IPS-20b (cell line): ENCODE measurements around the gene COG8.

ENCODE experiments used
- H3K27ac ChIP-seq: one replicate; pipeline ENCODE4 v1.5.1; 2013; ENCODE audit warnings: low read length
- H3K27me3 ChIP-seq: 2 replicates; pipeline ENCODE4 v1.6.1; 2013; ENCODE audit warnings: mild to moderate bottlenecking, low read length, inconsistent platforms; ENCODE audit not compliant: insufficient read depth
- H3K36me3 ChIP-seq: 2 replicates; pipeline ENCODE4 v1.6.1; 2013; ENCODE audit warnings: low read depth, mild to moderate bottlenecking, inconsistent platforms, low read length, moderate library complexity; ENCODE audit not compliant: insufficient read depth
- H3K4me1 ChIP-seq: 2 replicates; pipeline ENCODE4 v1.6.1; 2013; ENCODE audit warnings: mild to moderate bottlenecking, control low read depth, inconsistent platforms, low read length, moderate library complexity; ENCODE audit not compliant: insufficient read depth
- H3K4me3 ChIP-seq: 2 replicates; pipeline ENCODE4 v1.5.1; 2013; ENCODE audit warnings: mild to moderate bottlenecking, low read length, inconsistent platforms
- H3K9ac ChIP-seq: 2 replicates; pipeline ENCODE4 v1.6.1; 2013; ENCODE audit warnings: low read depth, mild to moderate bottlenecking, inconsistent platforms, low read length, moderate library complexity
- H3K9me3 ChIP-seq: 2 replicates; pipeline ENCODE4 v1.6.1; 2013; ENCODE audit warnings: mild to moderate bottlenecking, low read depth, low read length, inconsistent platforms; ENCODE audit not compliant: insufficient read depth

The COG8 gene

DNA sequence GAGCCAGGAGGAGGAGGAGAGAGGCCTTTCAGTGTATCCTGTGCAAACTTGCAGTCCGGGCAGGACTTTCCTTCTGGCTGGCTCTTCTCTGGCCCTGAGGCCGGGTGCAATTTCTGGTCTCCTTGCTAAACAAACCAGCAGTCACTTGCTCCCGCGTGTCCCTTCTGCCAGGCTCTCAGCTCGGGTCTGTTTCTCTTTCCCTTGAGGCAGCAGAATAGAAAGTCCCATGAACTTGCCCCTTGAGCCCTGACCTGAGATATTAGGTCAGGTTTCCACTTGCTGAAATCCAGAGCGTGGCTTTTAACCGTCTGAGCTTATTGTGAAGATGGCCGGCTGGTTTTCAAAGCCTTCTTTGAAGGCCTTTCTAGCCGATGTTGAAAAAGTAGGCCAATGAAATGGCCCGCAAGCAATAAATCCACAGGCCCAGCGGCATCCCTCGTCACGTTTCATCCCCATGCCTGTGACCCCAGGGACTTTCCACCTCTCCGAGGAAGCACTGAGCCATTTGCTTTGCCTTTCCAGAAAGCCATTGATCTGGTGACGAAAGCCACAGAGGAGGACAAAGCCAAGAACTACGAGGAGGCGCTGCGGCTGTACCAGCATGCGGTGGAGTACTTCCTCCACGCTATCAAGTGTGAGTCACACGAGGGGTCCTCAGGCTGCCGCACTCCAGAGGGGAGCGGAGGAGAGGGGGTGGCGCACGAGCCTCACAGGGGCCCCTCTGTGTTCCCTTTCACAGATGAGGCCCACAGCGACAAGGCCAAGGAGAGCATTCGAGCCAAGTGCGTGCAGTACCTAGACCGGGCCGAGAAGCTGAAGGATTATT lies 23.7 kb downstream of the COG8 start:
- Histone ChIP-seq H3K9ac (no peak overlapping the region), H3K4me1 (no peaks in the 10 kb centered on the region), H3K9me3 (no peaks in the 10 kb centered on the region), H3K4me3 (no peak overlapping the region), H3K27me3 (no peaks in the 10 kb centered on the region), H3K36me3 (peaks cover 54% of the 10 kb centered on the region), H3K27ac (no peak overlapping the region)

DNA sequence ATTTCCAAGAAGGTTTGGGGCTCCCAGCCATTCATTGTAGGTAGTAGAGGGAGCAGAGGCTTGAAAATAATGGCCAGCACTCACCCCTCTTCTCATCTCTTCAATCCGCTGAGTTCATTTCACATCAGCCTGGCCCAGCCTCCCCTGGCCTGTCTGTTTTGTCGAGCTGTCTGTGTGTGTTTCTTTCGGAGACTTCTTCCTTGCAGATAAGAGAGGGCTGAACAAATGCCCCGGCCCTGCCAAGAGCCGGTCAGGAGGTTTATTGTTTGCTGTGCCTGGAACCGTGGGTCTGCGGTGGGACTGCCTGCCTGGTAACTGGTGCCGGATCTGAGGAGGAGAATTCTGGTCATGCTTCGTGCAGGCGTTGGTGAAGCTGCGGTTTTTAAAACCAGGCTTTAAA lies 24.8 kb downstream of the COG8 start:
- no peaks in the 10 kb centered on the region for H3K4me1 ChIP-seq
- no peaks in the 10 kb centered on the region for H3K27me3 ChIP-seq
- H3K36me3 ChIP-seq = peaks cover 42% of the 10 kb centered on the region
- no peaks in the 10 kb centered on the region for H3K9me3 ChIP-seq
- no peak overlapping the region for H3K9ac ChIP-seq
- H3K27ac ChIP-seq = no peak overlapping the region
- no peak overlapping the region for H3K4me3 ChIP-seq

DNA sequence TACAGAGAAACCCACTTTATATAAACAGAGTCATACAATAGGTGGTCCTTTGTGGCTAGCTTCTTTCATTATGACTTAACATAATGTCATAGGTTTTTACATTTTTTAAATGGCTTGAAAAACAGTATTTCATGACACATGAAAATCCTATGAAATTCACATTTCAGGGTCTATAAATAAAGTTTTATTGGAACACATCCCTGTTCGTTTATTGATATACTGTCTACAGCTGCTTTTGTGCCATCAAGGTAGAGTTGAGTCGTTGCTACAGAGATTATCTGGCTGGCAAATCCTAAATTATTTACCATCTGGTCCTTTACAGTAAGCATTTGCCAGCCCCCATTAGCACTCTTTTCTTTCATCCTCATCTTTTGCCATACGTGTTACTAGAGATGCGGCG lies 25.9 kb downstream of the COG8 start:
- H3K9me3 ChIP-seq = no peaks in the 10 kb centered on the region
- H3K4me1 ChIP-seq = no peaks in the 10 kb centered on the region
- H3K27me3 ChIP-seq = no peaks in the 10 kb centered on the region
- no peak overlapping the region for H3K27ac ChIP-seq
- H3K4me3 ChIP-seq = no peak overlapping the region
- H3K9ac ChIP-seq = no peak overlapping the region
- peaks cover 31% of the 10 kb centered on the region for H3K36me3 ChIP-seq

DNA sequence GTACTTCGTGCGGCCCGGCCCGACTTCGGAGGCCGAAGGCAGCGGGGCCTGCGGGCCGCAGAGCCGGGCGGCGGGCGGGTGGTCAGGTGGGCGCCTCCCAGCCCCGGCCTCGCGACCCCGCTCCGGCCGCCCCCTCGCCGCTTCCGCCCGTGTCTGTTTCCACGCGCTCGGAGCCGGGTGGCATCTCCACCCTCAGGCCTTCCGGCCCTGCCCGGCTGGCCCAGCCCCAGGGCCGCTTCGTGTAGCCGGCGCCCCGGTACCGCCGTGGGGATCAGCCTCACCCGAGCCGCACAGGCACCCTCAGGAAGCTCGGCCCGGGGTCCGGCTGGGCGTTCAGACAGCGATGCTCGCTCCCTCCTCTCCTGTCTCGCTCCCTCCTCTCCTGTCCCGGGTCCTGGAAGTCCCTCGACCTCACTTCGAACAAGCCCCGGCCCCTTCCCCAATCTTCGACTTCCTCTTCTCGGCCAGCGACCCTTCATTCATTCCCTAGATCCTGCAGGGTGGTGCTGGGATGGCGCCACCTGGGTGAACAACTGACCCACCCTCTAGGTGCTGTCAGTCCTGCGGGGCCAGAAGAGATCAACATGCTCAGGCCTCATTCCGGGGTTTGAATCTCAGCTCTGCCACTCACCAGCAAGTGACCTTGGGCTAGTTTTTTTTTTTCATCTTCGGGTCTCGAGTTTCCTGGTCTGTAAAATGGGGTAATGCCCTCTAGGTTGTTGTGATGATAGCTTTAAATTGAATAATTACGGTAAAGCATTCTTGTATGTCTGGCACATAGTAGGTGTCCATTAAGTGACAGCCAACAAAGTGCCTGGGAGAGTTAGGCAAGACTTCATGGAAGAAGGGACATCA lies 27.6 kb downstream of the COG8 start:
- Histone ChIP-seq H3K36me3 (peaks cover 21% of the 10 kb centered on the region), H3K4me3 (peak overlapping the region; percentile 81), H3K27ac (no peak overlapping the region), H3K27me3 (no peaks in the 10 kb centered on the region), H3K9ac (peak overlapping the region; percentile 81; the same call in 1 of the 2 replicates), H3K9me3 (no peaks in the 10 kb centered on the region), H3K4me1 (no peaks in the 10 kb centered on the region)

DNA sequence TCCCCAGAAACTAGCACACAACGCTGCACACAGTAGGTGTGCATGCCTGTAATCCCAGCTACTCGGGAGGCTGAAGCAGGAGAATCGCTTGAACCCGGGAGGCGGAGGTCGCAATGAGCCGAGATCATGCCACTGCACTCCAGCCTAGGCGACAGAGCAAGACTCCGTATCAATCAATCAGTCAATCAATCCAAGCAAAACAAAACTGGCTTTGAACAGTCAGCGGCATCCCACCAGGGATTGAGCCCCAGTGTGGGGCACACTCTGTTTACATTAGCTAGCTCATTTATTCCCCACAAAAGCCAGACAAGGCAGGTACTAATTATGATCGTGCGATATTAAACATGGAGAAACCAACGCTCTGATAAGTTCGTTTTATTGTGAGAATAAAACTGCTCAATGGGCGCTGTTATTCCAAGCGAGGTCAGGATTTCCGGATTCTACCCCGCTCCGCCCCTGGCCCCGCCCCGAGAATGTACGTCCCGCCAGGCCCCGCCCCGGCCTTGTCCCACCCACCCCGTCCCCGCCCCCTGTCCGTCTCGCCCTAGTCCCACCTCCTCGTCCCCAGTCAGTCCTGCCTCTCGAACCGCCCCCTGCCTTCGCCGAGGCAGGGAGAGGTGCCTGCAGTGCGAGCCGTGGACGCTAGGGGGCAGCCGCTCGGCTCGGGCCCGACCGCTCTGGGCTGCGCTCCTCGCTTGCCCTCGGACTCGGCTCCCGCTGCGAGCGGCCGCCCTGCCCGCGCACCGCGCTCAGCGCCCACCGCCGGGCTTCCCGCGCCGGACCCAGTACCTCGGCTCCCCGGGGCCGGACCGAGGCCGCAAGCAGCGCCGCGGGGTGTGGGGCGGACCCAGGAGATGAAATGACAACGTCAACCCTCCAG lies 28.5 kb downstream of the COG8 start, which contains the start of gene VPS4A:
Gene VPS4A, plus strand, starts transcription at position 698 of the 880 bp plus-strand sequence. Its CDS starts 162 bp downstream, at position 860.
- H3K9me3 ChIP-seq = no peaks in the 10 kb centered on the region
- H3K27ac ChIP-seq = no peak within 1 kb of the TSS
- H3K4me3 ChIP-seq = peak within 1 kb of the TSS; percentile 89
- H3K27me3 ChIP-seq = no peaks in the 10 kb centered on the region
- peak within 1 kb of the TSS; percentile 81; the same call in 1 of the 2 replicates for H3K9ac ChIP-seq
- no peaks in the 10 kb centered on the region for H3K4me1 ChIP-seq
- peaks cover 13% of the 10 kb centered on the region; the same call in 1 of the 2 replicates for H3K36me3 ChIP-seq

DNA sequence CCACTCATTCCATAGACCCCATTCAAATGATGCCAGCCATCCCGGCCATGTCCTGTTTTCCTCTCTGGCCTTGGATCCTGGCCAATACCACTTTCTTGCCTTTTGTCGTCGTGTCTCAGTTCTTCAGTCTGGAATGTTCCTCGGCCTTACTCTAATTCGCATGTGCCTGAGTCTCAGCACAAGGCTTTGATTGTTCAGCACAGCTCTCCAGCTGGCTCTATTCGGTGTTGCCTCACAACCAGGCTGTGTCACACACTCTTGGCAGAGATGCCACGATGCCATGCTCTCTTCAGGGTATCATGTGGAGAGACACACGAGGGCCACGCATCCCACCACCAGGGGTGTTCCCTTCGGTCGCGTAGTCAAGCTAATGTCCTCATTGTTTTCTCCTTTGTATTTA lies 30.0 kb downstream of the COG8 start:
- H3K36me3 ChIP-seq = peaks cover 3% of the 10 kb centered on the region; the same call in 1 of the 2 replicates
- no peak overlapping the region for H3K27ac ChIP-seq
- no peak overlapping the region for H3K4me3 ChIP-seq
- H3K27me3 ChIP-seq = no peaks in the 10 kb centered on the region
- H3K9me3 ChIP-seq = no peaks in the 10 kb centered on the region
- H3K4me1 ChIP-seq = no peaks in the 10 kb centered on the region
- H3K9ac ChIP-seq = no peak overlapping the region

DNA sequence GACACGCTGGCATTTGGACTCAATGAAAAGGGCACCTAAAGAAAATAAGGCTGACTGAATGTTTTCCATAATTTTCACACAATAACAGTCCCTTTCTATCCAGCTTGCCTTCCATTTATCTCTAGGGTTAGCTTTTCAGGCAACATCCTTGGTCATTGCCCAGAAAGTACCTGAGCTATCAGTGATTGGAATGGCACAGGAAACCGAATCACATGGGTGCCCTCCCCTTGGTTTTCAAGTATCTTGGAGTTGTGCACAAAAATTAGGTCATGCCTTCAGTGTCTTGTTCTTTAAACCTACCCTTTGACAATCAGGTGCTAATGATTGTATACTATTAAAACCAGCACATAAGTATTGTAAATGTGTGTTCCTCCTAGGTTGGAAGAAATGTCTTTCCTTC lies 31.5 kb downstream of the COG8 start:
- Histone ChIP-seq H3K27ac (no peak overlapping the region), H3K9ac (no peak overlapping the region), H3K9me3 (no peaks in the 10 kb centered on the region), H3K36me3 (peaks cover 6% of the 10 kb centered on the region; the same call in 1 of the 2 replicates), H3K4me3 (no peak overlapping the region), H3K27me3 (no peaks in the 10 kb centered on the region), H3K4me1 (no peaks in the 10 kb centered on the region)

DNA sequence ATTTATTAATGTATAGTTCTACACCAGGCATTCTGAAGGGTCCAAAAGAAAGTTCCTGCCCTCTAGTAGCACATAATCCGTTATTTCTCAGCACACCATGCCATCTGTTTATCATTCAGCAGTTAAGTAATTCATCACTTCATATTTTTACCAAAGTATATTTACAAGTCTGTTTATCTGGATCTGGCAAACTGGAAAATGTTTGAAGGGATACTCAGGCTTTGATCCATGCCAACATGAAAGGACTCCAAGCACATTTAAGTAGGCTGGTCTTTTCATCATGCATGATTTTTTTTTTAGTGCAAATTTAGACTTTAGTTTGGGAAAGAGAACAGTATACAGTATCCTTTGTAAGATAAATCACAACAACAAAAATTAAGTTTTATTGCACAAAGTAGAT lies 32.3 kb downstream of the COG8 start:
- H3K36me3 ChIP-seq = peaks cover 6% of the 10 kb centered on the region; the same call in 1 of the 2 replicates
- H3K27me3 ChIP-seq = no peaks in the 10 kb centered on the region
- no peak overlapping the region for H3K27ac ChIP-seq
- no peaks in the 10 kb centered on the region for H3K9me3 ChIP-seq
- H3K4me3 ChIP-seq = no peak overlapping the region
- no peak overlapping the region for H3K9ac ChIP-seq
- no peaks in the 10 kb centered on the region for H3K4me1 ChIP-seq

DNA sequence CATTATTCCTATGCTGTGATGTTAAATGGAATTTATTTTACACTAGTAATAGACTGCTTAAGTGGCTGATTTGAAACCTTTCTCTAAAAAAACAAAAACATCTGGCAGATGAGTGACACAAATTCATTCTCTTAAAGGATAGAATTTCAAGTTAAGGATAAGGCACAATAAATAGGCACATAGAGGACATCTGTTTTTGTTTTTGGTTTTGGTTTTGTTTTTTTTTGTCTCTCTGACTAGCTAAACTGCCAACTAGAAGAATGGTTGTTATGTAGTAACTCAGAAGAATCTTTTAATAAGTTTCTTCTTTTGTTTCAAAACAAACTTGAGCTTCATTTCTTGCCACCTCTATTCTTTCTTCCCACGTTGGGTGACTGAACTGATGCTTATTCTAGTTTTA lies 33.3 kb downstream of the COG8 start:
- H3K36me3 ChIP-seq = peaks cover 17% of the 10 kb centered on the region; the same call in 1 of the 2 replicates
- H3K4me3 ChIP-seq = no peak overlapping the region
- H3K27ac ChIP-seq = no peak overlapping the region
- no peaks in the 10 kb centered on the region for H3K27me3 ChIP-seq
- no peak overlapping the region for H3K9ac ChIP-seq
- H3K9me3 ChIP-seq = no peaks in the 10 kb centered on the region
- H3K4me1 ChIP-seq = no peaks in the 10 kb centered on the region

DNA sequence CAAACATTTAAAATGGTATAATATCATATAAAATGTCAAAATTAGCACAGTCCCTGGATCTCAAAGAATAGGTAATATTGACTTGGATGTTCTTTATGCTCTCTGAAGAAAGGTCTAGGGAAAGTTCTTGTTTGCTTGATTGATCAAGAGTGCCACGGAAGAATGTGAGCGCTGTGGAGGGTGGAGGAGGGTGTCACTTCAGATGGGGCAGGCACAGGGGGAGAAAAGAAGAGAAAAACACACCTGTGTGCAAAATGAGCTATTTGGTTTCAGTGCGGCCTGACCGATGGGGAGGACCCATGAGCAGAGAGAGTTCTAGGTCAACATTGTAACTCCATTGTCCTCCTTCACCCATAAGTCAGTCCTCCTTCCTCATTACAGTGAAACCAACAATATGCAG lies 37.1 kb downstream of the COG8 start:
- H3K4me3 ChIP-seq = no peak overlapping the region

DNA sequence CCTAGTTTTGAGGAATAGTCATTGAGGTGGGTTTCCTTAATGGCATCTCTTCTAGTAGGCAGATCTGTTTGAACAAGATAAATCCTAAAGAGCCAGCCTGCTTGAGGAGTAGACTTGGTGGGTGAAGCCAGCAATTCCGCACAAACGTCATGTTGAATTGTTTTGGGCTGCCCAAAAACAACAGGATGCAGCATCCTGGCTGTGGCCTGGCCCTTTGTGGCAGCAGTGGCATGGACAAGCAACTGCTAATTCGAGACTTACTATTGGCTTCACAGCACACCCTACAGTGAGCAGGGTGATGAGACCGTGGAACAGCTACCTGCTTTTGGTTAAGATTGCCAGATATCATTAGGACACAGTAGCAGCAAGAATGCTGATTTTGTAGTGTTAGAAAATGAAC lies 37.5 kb downstream of the COG8 start:
- Histone ChIP-seq H3K9me3 (no peaks in the 10 kb centered on the region), H3K36me3 (peaks cover 33% of the 10 kb centered on the region), H3K27ac (no peak overlapping the region), H3K9ac (no peak overlapping the region), H3K27me3 (no peaks in the 10 kb centered on the region), H3K4me3 (no peak overlapping the region), H3K4me1 (no peaks in the 10 kb centered on the region)

More for the DNA sequence above, 37.1 kb downstream of the COG8 start:
- Histone ChIP-seq H3K27ac (no peak overlapping the region), H3K36me3 (peaks cover 33% of the 10 kb centered on the region), H3K27me3 (no peaks in the 10 kb centered on the region), H3K9me3 (no peaks in the 10 kb centered on the region), H3K9ac (no peak overlapping the region), H3K4me1 (no peaks in the 10 kb centered on the region)
